ENCODE results near the gene RIC8B. TPM values are rescaled to one million over a fixed set of nuclear protein-coding genes. Genes with fewer than 3 reads are reported as not detected.

RIC8B gene
- total RNA-seq, 1 donor from 2014 or later = 11.6 TPM

DNA sequence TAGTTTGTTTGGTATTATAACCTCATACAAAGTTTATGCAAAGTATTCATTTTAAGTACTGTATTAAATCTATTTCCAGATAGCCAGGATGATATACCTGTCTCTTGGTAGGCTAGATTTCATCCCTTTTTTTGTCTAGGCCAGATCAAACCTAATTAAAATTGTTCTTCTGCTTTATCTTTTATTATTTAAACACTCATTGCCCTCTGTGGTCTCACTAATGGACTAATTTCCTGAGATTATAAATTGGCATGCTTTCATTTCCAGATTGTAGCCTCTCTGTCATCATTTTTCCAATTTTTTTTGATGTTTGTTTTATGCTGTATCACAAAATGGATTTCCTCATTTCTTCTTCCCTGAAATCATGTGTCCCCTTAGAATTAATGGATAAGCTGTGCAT, 95.6 kb downstream of the RIC8B start:
- Histone ChIP-seq H3K27me3 (no peaks in the 10 kb centered on the region), H3K27ac (no peak overlapping the region), H3K4me3 (no peak overlapping the region), H3K4me1 (no peaks in the 10 kb centered on the region), H3K36me3 (peaks cover 14% of the 10 kb centered on the region), H3K9me3 (no peaks in the 10 kb centered on the region)
- TF ChIP-seq, protein P1, sequence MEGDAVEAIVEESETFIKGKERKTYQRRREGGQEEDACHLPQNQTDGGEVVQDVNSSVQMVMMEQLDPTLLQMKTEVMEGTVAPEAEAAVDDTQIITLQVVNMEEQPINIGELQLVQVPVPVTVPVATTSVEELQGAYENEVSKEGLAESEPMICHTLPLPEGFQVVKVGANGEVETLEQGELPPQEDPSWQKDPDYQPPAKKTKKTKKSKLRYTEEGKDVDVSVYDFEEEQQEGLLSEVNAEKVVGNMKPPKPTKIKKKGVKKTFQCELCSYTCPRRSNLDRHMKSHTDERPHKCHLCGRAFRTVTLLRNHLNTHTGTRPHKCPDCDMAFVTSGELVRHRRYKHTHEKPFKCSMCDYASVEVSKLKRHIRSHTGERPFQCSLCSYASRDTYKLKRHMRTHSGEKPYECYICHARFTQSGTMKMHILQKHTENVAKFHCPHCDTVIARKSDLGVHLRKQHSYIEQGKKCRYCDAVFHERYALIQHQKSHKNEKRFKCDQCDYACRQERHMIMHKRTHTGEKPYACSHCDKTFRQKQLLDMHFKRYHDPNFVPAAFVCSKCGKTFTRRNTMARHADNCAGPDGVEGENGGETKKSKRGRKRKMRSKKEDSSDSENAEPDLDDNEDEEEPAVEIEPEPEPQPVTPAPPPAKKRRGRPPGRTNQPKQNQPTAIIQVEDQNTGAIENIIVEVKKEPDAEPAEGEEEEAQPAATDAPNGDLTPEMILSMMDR (IDR thresholded peaks at IDR 0.05) = no peak
- intact Hi-C loops (cut with DNase I) = no loop called here
- ATAC-seq = no peak
- DNase-seq = no peak

DNA sequence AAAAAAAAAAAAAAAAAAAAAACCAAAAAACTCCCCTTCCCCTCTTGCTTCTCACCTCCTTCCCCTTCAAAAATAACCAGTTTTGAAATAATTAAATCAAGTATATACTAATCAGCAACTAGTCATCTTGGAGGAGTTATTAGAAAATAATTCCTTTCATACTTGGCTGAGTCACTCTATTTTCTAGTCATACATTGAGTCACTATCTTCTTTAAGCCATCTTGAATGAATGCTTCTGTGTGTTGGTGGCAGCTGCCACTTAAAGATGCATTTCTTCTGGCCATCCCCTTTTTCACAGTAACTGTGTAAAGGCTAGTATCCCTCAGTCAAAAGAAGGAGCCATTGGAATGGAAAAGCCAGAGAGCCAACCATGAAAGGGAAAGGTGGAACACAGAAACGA, 97.0 kb downstream of the RIC8B start:
- Histone ChIP-seq H3K9me3 (no peaks in the 10 kb centered on the region), H3K27ac (no peak overlapping the region), H3K36me3 (peaks cover 14% of the 10 kb centered on the region), H3K27me3 (no peaks in the 10 kb centered on the region), H3K4me1 (no peaks in the 10 kb centered on the region), H3K4me3 (no peak overlapping the region)
- ATAC-seq (no peak), DNase-seq (no peak)
- TF ChIP-seq, protein P1 (IDR thresholded peaks at IDR 0.05) = no peak
- intact Hi-C loops (cut with DNase I) = no loop called here

DNA sequence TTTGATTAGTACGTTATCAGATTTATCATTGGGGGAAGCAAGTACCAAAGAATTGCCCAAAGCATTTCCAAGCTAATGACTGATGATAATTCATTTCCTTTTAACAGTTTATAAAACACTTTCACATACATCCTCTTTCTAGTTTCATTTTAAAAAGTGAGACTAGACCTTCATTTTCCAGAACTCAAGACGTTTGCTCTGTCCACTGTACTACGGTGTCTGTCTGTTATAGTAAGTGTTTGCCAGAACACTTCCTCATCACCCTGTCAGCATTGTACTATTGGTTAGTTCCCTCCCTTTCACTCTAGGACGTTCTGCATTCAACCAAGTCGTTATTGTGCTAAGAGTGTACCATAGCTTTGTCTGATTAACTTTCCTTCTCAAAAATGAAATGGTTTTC, 99.5 kb downstream of the RIC8B start:
- no peaks in the 10 kb centered on the region for H3K4me1 ChIP-seq

DNA sequence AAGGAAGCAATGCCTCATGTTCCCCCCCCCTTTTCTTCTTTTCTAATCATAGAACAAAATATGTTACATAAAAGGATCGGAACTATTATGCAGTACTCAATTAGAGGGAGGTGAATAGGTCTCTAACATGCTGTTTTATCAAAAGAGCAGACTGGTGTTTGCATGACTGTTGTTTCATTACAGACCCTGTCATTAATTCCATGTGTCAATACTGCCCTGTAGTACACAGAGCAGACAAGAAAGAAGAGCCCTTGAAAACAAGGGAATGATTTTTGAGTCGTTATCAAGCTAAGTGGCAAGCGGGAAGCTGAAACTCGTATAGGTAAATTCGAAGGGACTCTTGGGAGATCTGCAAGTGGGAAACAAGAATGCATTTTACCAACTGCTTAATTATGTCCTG, 104.3 kb downstream of the RIC8B start:
- H3K4me1 ChIP-seq = no peaks in the 10 kb centered on the region
- no peak overlapping the region for H3K27ac ChIP-seq
- DNase-seq (no peak), ATAC-seq (no peak)
- TF ChIP-seq, protein P1 (IDR thresholded peaks at IDR 0.05) = no peak
- H3K9me3 ChIP-seq = no peaks in the 10 kb centered on the region
- H3K36me3 ChIP-seq = peaks cover 19% of the 10 kb centered on the region
- intact Hi-C loops (cut with DNase I) = no loop called here
- H3K4me3 ChIP-seq = no peak overlapping the region
- H3K27me3 ChIP-seq = no peaks in the 10 kb centered on the region

More for the DNA sequence above, 99.5 kb downstream of the RIC8B start:
- Histone ChIP-seq H3K36me3 (peaks cover 14% of the 10 kb centered on the region), H3K27ac (no peak overlapping the region), H3K9me3 (no peaks in the 10 kb centered on the region), H3K4me3 (no peak overlapping the region), H3K27me3 (no peaks in the 10 kb centered on the region)
- ATAC-seq (no peak), DNase-seq (no peak)
- intact Hi-C loops (cut with DNase I) = no loop called here
- TF ChIP-seq, protein P1 (IDR thresholded peaks at IDR 0.05) = no peak

DNA sequence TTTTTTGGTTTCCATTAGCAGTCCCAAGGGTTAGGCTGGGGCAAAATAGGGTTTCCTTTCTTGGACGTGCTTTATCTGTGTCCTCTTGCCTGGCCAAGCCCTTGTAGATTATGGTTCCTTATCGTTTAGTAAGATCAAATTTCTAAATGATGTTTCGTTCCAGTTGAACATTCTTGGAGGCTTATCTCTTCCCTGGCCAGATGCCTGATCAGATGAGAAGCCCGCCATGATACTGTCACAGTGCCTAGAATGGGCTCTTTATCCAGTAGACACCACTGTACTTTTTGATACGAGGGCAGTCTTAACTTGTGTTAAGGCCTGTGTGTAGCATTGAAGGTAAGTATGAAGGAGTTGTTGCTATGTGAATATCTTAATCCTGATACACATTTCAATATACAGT, 105.1 kb downstream of the RIC8B start:
- no peaks in the 10 kb centered on the region for H3K9me3 ChIP-seq
- no peak overlapping the region for H3K4me3 ChIP-seq
- intact Hi-C loops (cut with DNase I) = no loop called here

More for the DNA sequence above, 105.1 kb downstream of the RIC8B start:
- no peaks in the 10 kb centered on the region for H3K4me1 ChIP-seq
- H3K27me3 ChIP-seq = no peaks in the 10 kb centered on the region
- ATAC-seq (no peak), DNase-seq (no peak)
- TF ChIP-seq, protein P1 (IDR thresholded peaks at IDR 0.05) = no peak
- H3K36me3 ChIP-seq = peaks cover 21% of the 10 kb centered on the region
- no peak overlapping the region for H3K27ac ChIP-seq

Measured in upper lobe of right lung (tissue), 1 donor.